Inferior parietal cortex (tissue), 1 donor: Measurements from ENCODE around the gene KRTAP1-1.
"Not testable (repeated sequence)": the region's sequence is repeated elsewhere in the genome, so short reads cannot be mapped to it uniquely, and the experiment has no call there.

Experiments used
- DNase-seq: peaks from one replicate; pipeline ENCODE4 v3.0.0-alpha.2; 2016; ENCODE audit errors: extremely low spot score

KRTAP1-1 gene, protein sequence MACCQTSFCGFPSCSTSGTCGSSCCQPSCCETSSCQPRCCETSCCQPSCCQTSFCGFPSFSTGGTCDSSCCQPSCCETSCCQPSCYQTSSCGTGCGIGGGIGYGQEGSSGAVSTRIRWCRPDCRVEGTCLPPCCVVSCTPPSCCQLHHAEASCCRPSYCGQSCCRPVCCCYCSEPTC

DNA sequence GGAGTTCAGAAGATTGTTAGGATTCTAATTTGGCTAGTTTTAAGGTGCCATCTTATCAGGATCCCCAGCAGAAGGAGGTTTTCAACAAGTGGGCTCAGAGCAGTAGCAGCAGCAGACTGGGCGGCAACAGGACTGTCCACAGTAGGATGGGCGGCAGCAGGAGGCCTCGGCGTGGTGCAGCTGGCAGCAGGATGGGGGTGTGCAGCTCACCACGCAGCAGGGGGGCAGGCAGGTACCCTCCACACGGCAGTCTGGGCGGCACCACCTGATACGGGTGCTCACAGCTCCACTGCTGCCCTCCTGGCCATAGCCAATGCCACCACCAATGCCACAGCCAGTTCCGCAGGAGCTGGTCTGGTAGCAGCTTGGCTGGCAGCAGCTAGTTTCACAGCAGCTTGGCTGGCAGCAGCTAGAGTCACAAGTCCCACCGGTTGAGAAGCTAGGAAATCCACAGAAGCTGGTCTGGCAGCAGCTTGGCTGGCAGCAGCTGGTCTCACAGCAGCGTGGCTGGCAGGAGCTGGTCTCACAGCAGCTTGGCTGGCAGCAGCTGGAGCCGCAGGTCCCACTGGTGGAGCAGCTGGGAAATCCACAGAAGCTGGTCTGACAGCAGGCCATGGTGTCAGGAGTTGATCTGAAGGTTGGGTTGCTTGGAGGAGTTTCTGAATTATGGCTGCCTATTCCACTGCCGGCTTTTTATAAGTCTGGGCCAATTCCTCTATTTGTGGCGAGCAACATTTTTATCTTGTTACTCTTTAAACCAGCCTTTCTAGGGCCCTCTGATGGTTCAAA, at the start of gene KRTAP1-1:
TSS of gene KRTAP1-1 (minus strand) at position 668 of the 789 bp plus-strand sequence. CDS start at position 615, 53 bp downstream.
- DNase-seq, result not testable (repeated sequence)

- not testable (repeated sequence) for DNase-seq
Measured at GRCh38 chr17:41088760-41089352, 47.6 kb upstream of the KRTAP1-1 start.

GRCh38 chr17:41084100-41084856, 43.0 kb upstream of the KRTAP1-1 start, which contains the start of gene KRTAP4-7:
Gene KRTAP4-7 (plus strand): TSS chr17:41084150. CDS start chr17:41084207, 57 bp downstream.
- not testable (repeated sequence) for DNase-seq

DNA sequence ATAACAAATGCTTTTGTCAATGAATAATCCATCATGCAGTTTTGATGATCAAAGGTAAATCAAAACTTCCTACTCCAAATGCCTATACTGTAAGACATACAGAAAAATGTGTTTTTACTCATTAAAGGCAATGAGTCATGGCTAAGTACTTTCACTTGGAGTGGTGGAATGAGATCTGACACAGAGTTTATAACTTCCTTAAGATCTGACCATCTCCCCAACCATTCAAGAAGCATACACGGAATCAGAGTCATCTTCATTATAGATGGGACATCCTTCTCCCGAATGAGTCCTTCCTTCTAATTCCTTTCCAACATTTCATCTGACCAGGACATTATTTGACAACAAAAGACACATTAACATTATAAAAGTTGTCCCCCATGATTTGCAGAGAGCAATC, 42.2 kb upstream of the KRTAP1-1 start:
- DNase-seq, result not testable (repeated sequence)

DNA sequence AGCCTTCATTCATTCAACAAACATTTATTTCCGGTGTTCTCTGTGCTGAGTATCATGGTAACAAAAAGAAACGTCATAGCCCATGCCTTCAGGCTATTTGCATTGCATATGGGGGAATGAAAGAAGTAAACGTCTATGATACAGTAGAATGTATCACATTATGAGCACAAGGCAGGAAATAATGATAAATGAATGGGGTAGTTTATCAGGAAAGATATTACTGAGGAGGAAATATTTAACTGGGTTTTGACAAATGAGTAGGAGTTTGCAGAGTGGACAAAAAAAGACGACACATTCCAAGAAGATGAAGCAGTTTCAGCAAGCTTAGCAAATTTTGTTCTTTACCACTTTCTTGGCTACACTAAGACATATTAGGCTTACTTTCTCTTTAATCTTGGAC, 41.4 kb upstream of the KRTAP1-1 start:
- no peak for DNase-seq

GRCh38 chr17:41076788-41077187, 35.5 kb upstream of the KRTAP1-1 start:
- DNase-seq, result no peak

GRCh38 chr17:41073676-41074075, 32.4 kb upstream of the KRTAP1-1 start:
- DNase-seq, result no peak

DNA sequence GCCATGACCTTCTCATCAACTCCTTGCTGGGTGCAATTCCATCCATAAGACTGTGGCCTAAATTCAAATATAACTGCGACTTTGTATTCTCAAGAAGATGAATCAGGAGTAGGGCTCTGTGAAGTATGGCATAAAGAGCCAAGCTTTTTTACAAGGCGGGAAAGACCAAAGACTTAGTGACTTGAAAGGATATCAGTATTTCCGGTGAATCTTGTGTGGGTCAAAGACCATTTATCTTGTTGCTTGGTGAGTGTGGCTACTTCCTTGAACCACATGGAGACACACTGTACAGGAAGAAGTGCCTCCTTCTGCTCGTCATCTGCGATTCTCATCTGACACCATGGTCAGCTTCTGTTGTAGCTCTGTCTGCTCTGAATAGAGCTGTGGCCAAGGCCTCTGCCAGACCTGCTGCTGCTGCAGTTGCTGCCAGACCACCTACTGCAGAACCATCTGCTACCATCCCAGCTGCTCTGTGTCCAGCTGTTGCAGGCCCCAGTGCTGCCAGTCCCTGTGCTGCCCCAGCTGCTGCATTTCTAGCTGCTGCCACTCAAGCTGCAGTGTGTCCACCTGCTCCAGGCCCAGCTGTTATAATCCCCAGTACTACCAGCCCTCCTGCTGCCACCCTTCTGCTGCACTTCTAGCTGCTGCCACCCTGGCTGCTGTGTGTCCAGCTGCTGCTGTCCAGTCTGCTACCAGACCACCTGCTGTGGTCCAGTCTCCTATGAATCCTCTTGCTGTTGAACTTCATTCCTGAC, 30.5 kb upstream of the KRTAP1-1 start:
- no peak for DNase-seq

DNA sequence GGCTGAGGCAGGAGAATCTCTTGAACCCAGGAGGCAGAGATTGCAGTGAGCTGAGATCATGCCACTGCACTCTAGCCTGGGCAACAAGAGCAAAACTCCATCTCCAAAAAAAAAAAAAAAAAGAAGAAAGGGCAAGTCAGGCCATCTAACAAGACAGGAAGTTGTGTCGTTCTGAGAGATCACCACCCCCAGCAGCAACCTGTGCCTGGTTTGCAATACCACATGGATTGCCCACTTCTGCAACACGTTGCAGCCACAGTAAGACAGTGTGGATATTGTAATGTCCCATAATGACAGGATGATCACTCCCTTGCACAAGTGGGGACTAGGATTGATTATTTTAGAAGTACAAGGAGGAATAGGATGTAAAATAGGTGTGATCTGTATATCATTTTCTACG, 27.8 kb upstream of the KRTAP1-1 start:
- DNase-seq, result no peak

DNA sequence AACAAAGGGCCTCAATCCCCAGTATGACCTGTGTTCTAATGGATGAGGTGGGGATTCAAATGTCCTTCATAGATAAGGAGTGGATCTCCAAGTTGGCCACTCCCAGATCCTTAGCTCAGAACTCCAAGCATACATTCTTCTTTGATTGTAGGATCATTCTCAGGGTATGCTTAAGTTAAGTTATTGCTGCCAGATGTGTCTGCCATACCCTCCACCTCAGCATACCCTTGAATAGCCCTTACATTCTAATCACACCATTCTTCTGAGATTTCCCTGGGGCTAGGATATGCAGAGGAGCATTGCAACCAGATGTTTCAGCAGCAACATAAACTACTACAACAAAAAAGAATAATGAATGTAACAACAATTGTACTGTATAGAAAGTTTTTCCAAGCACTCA, 26.0 kb upstream of the KRTAP1-1 start:
- no peak for DNase-seq

DNA sequence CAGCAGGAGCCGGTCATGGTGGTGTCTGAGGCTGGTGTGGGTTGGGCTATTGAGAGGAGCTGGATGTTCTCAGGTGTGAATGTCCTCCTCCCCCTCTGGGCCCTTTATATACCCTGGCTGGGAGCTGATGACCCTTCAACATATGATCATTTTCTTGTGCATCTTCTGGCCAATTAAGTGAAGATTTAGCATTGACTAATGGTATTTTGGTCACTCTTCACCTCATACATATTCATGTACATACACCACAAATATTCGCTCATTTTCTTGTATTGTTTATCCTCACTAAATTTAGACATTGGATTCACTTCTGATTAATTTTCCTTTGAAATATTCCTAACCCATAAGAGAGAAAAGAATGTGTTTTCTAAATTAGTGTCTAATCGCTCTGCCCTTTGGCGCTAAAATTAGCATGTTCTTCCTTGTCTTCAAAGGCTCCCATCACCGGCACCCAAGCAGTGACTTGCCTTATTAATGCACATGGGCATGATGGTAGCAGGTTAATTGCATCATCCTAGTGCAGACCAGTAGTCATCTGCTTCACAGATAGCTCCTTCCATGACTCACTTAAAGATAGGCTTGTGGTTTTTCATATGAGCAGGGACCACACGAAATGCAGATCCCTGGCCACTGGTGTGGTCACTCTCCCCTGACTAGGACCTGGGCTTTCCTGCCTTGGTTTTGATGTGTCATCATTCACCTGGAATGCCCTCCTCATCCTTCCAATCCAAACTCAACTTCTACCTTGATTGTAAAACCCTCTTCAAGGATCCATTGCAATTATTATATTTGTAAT, 24.8 kb upstream of the KRTAP1-1 start, which contains the start of gene KRTAP2-4:
TSS of gene KRTAP2-4 (minus strand) at position 51 of the 796 bp plus-strand sequence. CDS start at position 17, 34 bp downstream.
- no peak for DNase-seq

GRCh38 chr17:41065016-41065689, 23.9 kb upstream of the KRTAP1-1 start:
- not testable (repeated sequence) for DNase-seq

GRCh38 chr17:41064301-41064700, 23.1 kb upstream of the KRTAP1-1 start:
- DNase-seq, result no peak

DNA sequence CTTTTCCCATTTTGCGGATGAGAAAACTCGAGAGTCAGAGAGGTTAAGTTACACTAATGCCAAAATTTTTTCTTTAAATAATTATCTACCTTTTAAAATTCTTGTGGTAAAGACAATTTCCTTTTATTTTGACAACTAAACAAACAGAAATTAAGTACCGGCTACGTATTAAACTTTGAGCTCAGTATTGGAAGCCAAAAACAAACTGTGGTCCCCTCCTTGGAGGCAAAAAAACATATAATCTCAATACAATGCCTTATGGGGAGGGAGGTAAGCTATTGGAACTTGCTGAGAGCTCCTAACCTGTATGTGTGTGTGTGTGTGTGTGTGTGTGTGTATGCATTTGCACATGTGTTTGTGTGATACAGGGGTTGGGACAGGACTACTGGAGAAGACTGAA, 22.2 kb upstream of the KRTAP1-1 start:
- no peak for DNase-seq

DNA sequence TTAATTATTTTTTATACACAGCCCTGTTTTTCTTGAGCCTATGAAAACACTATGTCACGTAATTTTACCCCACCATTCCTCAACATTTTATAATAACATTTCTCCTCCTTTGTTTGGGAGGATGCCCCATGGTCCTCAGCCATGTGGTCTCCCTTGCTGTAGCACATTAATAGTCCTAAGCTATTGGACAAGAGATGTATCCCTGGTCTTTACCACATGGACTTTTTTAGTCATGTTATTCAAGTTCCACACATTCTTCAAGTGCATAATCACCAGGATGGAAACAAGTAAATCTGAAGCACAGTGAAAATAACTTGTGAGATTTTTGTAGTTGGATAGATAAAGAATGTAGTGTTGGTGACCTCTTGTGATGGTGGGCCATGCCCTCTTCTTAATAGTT, 20.7 kb upstream of the KRTAP1-1 start:
- no peak for DNase-seq

DNA sequence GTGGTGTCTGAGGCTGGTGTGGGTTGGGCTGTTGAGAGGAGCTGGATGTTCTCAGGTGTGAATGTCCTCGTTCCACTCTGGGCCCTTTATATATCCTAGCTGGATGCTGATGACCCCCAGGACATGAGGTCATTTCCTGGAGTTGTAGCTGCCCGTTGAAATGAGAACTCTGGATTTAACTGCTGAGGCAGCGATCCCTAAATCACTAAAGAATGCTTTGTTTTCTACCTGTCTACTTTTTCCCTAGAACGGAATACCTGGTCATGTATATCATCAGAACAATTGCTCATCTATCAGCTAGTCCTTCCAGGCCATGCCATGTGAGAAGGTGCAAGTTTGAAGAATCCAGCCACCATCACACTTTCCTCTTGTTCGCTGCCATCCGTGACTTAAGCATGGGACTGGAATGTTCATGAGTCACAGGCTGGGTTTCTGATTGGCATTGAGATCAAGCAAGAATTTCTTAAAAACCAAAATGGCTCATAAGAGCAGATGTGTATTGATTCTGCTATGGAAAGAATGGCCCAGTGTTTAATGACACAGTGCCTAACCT, 18.9 kb upstream of the KRTAP1-1 start, which contains the start of gene KRTAP2-3:
TSS of gene KRTAP2-3 (minus strand) at position 63 of the 553 bp plus-strand sequence. CDS start 64 bp downstream, outside the sequence.
- DNase-seq, result no peak

GRCh38 chr17:41059276-41060051, 18.2 kb upstream of the KRTAP1-1 start:
- not testable (repeated sequence) for DNase-seq

GRCh38 chr17:41058741-41059140, 17.5 kb upstream of the KRTAP1-1 start:
- DNase-seq, result no peak
